ENCODE measurements around the gene TRAF2. TPM values are rescaled to one million over a fixed set of nuclear protein-coding genes. Genes with fewer than 3 reads are reported as not detected.

Gene TRAF2
- total RNA-seq, 1 donor from 2014 or later: 14.4 TPM

DNA sequence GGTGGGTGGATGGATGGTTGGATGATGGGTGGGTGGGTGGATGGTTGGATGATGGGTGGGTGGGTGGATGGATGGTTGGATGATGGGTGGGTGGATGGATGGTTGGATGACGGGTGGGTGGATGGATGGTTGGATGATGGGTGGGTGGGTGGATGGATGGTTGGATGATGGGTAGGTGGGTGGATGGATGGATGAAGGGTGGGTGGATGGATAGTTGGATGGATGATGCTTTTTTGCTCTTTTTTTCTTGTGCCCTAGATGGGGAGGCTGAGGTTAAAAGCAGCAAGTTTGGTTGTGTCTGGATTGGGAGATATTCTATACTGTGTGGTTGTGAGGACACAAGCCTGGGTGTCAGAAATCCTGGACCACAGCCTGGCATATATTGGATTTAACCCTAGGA, 71.1 kb downstream of the TRAF2 start:
- TF ChIP-seq, protein P1, sequence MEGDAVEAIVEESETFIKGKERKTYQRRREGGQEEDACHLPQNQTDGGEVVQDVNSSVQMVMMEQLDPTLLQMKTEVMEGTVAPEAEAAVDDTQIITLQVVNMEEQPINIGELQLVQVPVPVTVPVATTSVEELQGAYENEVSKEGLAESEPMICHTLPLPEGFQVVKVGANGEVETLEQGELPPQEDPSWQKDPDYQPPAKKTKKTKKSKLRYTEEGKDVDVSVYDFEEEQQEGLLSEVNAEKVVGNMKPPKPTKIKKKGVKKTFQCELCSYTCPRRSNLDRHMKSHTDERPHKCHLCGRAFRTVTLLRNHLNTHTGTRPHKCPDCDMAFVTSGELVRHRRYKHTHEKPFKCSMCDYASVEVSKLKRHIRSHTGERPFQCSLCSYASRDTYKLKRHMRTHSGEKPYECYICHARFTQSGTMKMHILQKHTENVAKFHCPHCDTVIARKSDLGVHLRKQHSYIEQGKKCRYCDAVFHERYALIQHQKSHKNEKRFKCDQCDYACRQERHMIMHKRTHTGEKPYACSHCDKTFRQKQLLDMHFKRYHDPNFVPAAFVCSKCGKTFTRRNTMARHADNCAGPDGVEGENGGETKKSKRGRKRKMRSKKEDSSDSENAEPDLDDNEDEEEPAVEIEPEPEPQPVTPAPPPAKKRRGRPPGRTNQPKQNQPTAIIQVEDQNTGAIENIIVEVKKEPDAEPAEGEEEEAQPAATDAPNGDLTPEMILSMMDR (IDR thresholded peaks at IDR 0.05; ENCODE audit: insufficient read depth, low read depth, low read length): no peak
- no peaks in the 10 kb centered on the region for H3K27me3 ChIP-seq (ENCODE audit: insufficient read depth, low read length)
- no peak for FAIRE-seq
- no peak overlapping the region for H3K4me2 ChIP-seq (ENCODE audit: low read length)
- H3K27ac Mint-ChIP-seq (ENCODE audit: unreplicated experiment): no peak overlapping the region
- no peak overlapping the region for H3K27ac ChIP-seq (ENCODE audit: low read depth, low read length)
- H3K4me3 ChIP-seq (ENCODE audit: insufficient read depth, low read depth, low read length): no peak overlapping the region
- H3K4me3 Mint-ChIP-seq (ENCODE audit: unreplicated experiment): no peak overlapping the region
- H3K36me3 ChIP-seq (ENCODE audit: insufficient read depth, low read length): no peaks in the 10 kb centered on the region
- H3K79me2 ChIP-seq (ENCODE audit: insufficient read depth, low read length): no peaks in the 10 kb centered on the region
- H3K9ac ChIP-seq (ENCODE audit: low read length): no peak overlapping the region
- H4K20me1 ChIP-seq (ENCODE audit: insufficient read depth, low read length): no peaks in the 10 kb centered on the region
- no peaks in the 10 kb centered on the region for H3K9me3 ChIP-seq (ENCODE audit: insufficient read depth, low read depth, low read length)
- peaks cover 3% of the 10 kb centered on the region for H3K9me3 Mint-ChIP-seq (ENCODE audit: unreplicated experiment)
- no peak for DNase-seq (ENCODE audit: low read depth)
- peaks cover 5% of the 10 kb centered on the region for H3K4me1 Mint-ChIP-seq (ENCODE audit: low read depth, unreplicated experiment)
- no peak overlapping the region for H2AFZ ChIP-seq (ENCODE audit: low read depth, low read length)
- H3K4me1 ChIP-seq (ENCODE audit: insufficient read depth, low read length): no peaks in the 10 kb centered on the region
- peaks cover 12% of the 10 kb centered on the region for H3K27me3 Mint-ChIP-seq (ENCODE audit: low read depth, unreplicated experiment)
- no peaks in the 10 kb centered on the region for H3K36me3 Mint-ChIP-seq (ENCODE audit: low read depth, unreplicated experiment)

DNA sequence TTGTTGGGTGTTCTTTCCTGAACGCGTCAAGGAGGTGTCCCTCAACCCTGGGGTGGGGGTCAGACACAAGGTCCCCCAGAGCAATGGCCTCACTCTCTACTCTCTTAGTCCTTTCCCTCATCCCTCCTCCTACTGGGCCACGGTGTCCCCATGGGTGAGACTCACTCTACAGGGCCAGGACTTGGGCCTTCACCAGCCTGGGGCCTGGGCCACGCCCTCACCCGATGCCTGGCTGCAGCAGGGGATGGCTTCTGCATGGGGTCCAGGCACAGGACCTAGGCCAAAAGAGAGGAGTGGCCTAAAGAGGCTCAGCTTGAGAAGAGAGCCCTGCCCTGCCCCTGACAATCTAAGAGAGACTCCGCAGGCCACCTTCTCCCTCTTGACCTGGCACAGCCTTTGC, 71.6 kb downstream of the TRAF2 start:
- Mint-ChIP-seq H3K36me3 (ENCODE audit: low read depth, unreplicated experiment) (no peaks in the 10 kb centered on the region), H3K4me3 (ENCODE audit: unreplicated experiment) (no peak overlapping the region), H3K4me1 (ENCODE audit: low read depth, unreplicated experiment) (peaks cover 5% of the 10 kb centered on the region), H3K27ac (ENCODE audit: unreplicated experiment) (no peak overlapping the region), H3K27me3 (ENCODE audit: low read depth, unreplicated experiment) (peaks cover 12% of the 10 kb centered on the region), H3K9me3 (ENCODE audit: unreplicated experiment) (peaks cover 3% of the 10 kb centered on the region)
- DNase-seq (ENCODE audit: low read depth): no peak
- no peak for FAIRE-seq
- Histone ChIP-seq H3K9me3 (ENCODE audit: insufficient read depth, low read depth, low read length) (no peaks in the 10 kb centered on the region), H3K27ac (ENCODE audit: low read depth, low read length) (no peak overlapping the region), H4K20me1 (ENCODE audit: insufficient read depth, low read length) (no peaks in the 10 kb centered on the region), H3K36me3 (ENCODE audit: insufficient read depth, low read length) (no peaks in the 10 kb centered on the region), H3K79me2 (ENCODE audit: insufficient read depth, low read length) (no peaks in the 10 kb centered on the region), H3K4me3 (ENCODE audit: insufficient read depth, low read depth, low read length) (no peak overlapping the region), H3K27me3 (ENCODE audit: insufficient read depth, low read length) (no peaks in the 10 kb centered on the region), H3K4me1 (ENCODE audit: insufficient read depth, low read length) (no peaks in the 10 kb centered on the region), H3K4me2 (ENCODE audit: low read length) (no peak overlapping the region), H2AFZ (ENCODE audit: low read depth, low read length) (no peak overlapping the region), H3K9ac (ENCODE audit: low read length) (no peak overlapping the region)
- no peak for TF ChIP-seq EZH2 (IDR thresholded peaks at IDR 0.05; ENCODE audit: insufficient read depth, low read length)
- TF ChIP-seq, protein P1 (IDR thresholded peaks at IDR 0.05; ENCODE audit: insufficient read depth, low read depth, low read length): no peak

DNA sequence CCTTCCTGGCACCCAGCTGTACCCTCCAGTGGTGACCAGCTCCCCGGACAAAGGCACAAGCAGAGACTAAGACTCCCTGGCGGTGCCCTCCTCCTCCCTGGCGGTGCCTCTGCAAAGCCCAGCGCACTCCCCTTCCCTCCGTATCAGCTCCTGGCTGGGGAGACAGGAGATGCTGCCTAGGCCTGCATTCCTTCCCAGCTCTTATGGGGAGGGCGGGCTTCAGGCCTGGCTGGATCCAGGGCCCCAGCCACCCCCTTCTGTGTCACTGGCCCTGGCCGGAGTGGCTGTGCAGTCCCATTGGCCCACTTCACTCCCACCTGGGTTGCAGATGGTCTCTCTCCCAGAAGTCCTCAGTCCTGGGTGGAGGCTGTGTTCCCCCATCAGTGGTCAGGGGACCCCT, 72.2 kb downstream of the TRAF2 start:
- Mint-ChIP-seq H3K4me3 (ENCODE audit: unreplicated experiment) (no peak overlapping the region), H3K36me3 (ENCODE audit: low read depth, unreplicated experiment) (no peaks in the 10 kb centered on the region), H3K4me1 (ENCODE audit: low read depth, unreplicated experiment) (peaks cover 5% of the 10 kb centered on the region), H3K27me3 (ENCODE audit: low read depth, unreplicated experiment) (peaks cover 14% of the 10 kb centered on the region), H3K9me3 (ENCODE audit: unreplicated experiment) (peaks cover 3% of the 10 kb centered on the region), H3K27ac (ENCODE audit: unreplicated experiment) (no peak overlapping the region)
- TF ChIP-seq, protein P1 (IDR thresholded peaks at IDR 0.05; ENCODE audit: insufficient read depth, low read depth, low read length): no peak
- no peak for TF ChIP-seq EZH2 (IDR thresholded peaks at IDR 0.05; ENCODE audit: insufficient read depth, low read length)
- no peak overlapping the region for H3K4me2 ChIP-seq (ENCODE audit: low read length)
- no peak overlapping the region for H3K27ac ChIP-seq (ENCODE audit: low read depth, low read length)
- no peaks in the 10 kb centered on the region for H3K4me1 ChIP-seq (ENCODE audit: insufficient read depth, low read length)
- H3K36me3 ChIP-seq (ENCODE audit: insufficient read depth, low read length): no peaks in the 10 kb centered on the region
- no peaks in the 10 kb centered on the region for H3K27me3 ChIP-seq (ENCODE audit: insufficient read depth, low read length)
- DNase-seq (ENCODE audit: low read depth): no peak
- FAIRE-seq: no peak
- H3K9me3 ChIP-seq (ENCODE audit: insufficient read depth, low read depth, low read length): no peaks in the 10 kb centered on the region
- no peak overlapping the region for H3K9ac ChIP-seq (ENCODE audit: low read length)
- no peaks in the 10 kb centered on the region for H4K20me1 ChIP-seq (ENCODE audit: insufficient read depth, low read length)
- no peaks in the 10 kb centered on the region for H3K79me2 ChIP-seq (ENCODE audit: insufficient read depth, low read length)
- no peak overlapping the region for H3K4me3 ChIP-seq (ENCODE audit: insufficient read depth, low read depth, low read length)
- H2AFZ ChIP-seq (ENCODE audit: low read depth, low read length): no peak overlapping the region

Measured in astrocyte (in vitro differentiated cells and primary cell).